Left ventricle myocardium superior (tissue), 1 donor: ENCODE measurements around the gene C12orf43. TPM values are rescaled to one million over a fixed set of nuclear protein-coding genes. Genes with fewer than 3 reads are reported as not detected.
"Not testable (repeated sequence)": the region's sequence is repeated elsewhere in the genome, so short reads cannot be mapped to it uniquely, and the experiment has no call there.

Experiments
- ATAC-seq: fragments of 200-7000 bp; cut with Tn5 transposase; one replicate; pipeline ENCODE4 v1.9.1; 2020; ENCODE audit warnings: mild to moderate bottlenecking, moderate library complexity
- DNase-seq: peaks from one replicate; pipeline ENCODE4 v3.0.0-alpha.2; 2020
- intact Hi-C: fragments of 100-400 bp; cut with micrococcal nuclease; formaldehyde crosslinking; loops from one replicate; pipeline ENCODE4 v1.11.0; 2022
- long read RNA-seq: library from polyadenylated mRNA; unstranded; transcript quantifications from one replicate; pipeline ENCODE4 v2.0.0, GENCODE V29; 2021
- total RNA-seq: library from RNA; stranded (reverse); fragmentation: NEBNext Ultra II Directional; extraction: Animal tissue kit (Norgen Biotek cat#: 25700); gene quantifications from one replicate; pipeline ENCODE4 v1.2.1, GENCODE V29; 2021
- donor health status: DM: no; HTN: yes; CAD: no; lungs with severe emphysema.

The C12orf43 gene
- total RNA-seq, result 8.7 TPM
- long read RNA-seq, full-length matches to known transcripts, result 7 of 15 reads
- long read RNA-seq, partial matches to known transcripts, result 1 of 15 reads
- long read RNA-seq, other reads (novel, unspliced or antisense), result 7 of 15 reads

GRCh38 chr12:121015825-121016766, at the start of gene C12orf43:
Gene C12orf43 (minus strand): TSS chr12:121016487. CDS start chr12:121016474, 13 bp downstream.
- DNase-seq, result peak; percentile 89
- intact Hi-C loops, result no loop called here
- peak; percentile 99 for ATAC-seq

DNA sequence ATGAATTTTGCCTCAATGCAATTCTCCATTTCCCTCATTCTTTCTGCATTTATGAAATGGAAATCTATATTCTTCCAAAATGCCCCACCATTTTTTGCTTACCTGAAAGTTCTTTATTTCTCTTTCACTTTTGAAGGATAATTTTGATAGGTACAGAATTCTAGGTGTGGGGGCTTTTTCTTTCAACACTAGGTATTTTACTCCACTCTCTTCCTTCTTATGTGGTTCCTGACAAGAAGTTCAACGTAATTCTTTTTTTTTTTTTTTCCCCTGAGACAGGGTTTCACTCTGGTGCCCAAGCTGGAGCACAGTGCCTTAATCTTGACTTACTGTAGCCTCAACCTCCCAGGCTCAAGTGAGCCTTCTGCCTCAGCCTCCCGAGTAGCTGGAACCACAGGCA, 49.1 kb upstream of the C12orf43 start:
- DNase-seq (no peak), ATAC-seq (no peak)
- intact Hi-C loops, result no loop called here

DNA sequence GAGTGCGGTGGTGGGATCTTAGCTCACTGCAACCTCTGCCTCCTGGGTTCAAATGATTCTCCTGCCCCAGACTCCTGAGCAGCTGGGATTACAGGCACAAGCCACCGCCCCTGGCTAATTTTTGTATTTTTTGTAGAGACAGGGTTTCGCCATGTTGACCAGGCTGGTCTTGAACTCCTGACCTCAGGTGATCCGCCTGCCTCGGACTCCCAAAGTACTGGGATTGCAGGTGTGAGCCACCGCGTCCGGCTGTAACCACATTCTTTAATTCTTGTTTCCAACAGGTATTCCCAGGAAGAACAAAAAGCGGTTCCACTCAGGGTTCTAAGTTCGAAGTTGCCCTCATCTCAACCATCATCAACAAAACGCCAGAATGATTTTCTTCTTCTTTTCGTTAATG, 48.3 kb upstream of the C12orf43 start:
- DNase-seq, ATAC-seq, intact Hi-C loops: not testable (repeated sequence)

DNA sequence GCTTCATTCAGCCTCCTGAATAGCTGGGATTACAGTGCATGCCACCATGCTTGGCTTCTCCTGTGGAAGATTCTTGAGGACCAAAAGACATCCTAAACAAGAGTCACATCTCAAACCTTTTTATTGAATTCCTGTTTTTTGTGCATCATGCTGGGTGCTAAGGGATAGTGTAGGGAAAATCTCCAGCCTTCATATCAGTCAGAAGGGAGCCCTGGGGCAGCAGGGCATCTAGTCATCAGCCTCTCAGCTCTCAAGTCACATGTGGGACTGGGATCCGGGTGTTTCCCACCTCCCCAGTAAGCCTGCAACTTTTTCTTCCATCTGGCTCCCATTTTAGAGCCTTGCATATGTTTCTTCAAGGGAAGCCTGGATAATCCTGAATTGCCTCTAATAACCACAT, 47.8 kb upstream of the C12orf43 start:
- ATAC-seq (no peak), DNase-seq (no peak)
- intact Hi-C loops, result no loop called here

DNA sequence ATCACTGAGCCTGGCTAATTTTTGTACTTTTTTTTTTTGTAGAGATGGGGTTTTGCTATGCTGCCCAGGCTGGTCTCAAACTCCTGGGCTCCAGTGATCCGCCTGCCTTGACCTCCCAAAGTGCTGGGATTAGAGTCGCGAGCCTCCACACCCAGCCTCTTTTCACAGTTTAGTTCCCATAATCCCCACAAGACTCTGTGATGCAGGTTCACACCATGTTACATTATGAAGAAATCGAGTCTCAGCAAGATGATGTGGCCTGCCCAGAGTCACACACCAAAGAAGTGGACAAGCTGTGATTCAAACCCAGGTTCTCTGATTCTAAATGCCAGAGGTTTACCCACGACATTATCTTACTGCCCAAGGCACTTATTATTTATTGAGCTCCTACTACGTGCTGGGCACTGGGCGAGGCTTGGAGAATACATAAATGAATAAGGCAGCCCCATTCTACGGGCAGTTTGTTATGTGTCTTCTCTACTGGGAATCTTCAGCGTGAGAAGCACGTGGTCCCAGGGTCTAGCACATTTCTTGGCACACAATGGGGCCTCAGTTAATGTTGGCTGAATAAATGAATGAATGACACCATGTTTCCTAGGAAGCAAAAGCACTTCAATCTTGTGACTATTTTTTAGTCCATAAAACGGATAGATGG, 46.2 kb upstream of the C12orf43 start:
- intact Hi-C loops, result no loop called here
- no peak for ATAC-seq
- no peak for DNase-seq

- intact Hi-C loops, result no loop called here
- DNase-seq, result no peak
- no peak for ATAC-seq
Measured at GRCh38 chr12:121061831-121062230, 45.5 kb upstream of the C12orf43 start.

DNA sequence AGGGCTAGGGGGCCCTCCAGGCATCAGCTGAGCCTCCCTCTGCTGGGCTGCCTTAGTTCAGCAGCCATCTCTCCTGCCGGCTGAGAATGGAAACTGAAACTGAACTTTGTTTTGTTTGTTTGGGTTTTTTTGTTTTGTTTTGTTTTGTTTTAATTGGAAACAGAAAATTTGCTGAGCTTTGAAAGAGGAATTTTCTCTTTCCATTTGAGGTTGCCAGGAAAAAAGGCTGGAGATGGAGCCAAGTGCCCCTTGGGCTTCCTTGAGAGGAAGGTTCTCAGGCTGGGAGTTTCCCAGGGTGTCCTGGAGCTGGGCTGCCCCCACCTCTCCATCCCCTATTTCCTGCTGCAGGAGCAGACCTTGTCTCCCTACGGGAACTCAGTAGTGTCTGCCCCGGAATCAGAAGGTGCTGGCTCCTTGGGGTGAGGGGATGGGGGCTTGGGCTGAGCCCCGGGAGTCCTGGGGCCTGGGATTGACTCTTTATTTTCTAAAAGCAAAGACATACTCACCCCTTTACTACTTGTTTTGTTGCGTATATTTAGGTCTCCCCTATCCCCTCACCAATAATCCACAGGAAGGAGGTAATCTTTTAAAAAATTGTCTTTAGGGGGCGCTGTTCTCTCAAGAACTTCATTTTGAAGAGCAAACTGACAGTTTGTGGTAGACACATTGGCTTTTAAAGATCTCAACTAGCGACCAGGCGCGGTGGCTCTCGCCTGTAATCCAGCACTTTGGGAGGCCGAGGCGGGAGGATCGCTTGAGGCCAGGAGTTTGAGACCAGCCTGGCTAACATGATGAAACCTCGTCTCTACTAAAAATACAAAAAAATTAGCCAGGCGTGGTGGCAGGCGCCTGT, 44.1 kb upstream of the C12orf43 start:
- intact Hi-C loops, result no loop called here
- peak; percentile 68 for ATAC-seq
- no peak for DNase-seq

GRCh38 chr12:121059031-121059898, 43.0 kb upstream of the C12orf43 start:
- ATAC-seq, result no peak
- no peak for DNase-seq
- intact Hi-C loops, result no loop called here

GRCh38 chr12:121057794-121058193, 41.5 kb upstream of the C12orf43 start:
- DNase-seq (no peak), ATAC-seq (no peak)
- intact Hi-C loops, result no loop called here

- intact Hi-C loops, result no loop called here
- ATAC-seq, result no peak
- no peak for DNase-seq
Measured at GRCh38 chr12:121053706-121054105, 37.4 kb upstream of the C12orf43 start.

DNA sequence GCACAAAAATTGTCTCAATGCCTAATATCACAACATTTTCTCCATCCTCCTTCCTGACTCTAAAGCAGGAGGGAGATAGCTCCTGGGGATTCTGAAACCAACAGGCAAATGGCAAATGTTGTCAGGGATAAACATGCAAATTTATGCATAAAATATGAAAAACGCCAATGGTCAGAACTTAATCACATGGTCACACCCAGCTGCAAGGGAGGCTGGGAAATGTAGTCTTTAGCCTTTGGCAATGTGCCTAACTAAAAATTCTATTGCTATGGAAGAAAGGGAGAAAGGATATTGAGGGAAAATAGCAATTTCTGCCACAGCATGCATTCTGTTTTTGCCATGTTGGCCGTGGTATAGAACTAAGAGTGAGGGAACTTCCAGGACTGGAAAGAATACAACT, 34.4 kb upstream of the C12orf43 start:
- ATAC-seq, result no peak
- DNase-seq, result no peak
- intact Hi-C loops, result no loop called here

GRCh38 chr12:121048442-121048841, 32.2 kb upstream of the C12orf43 start:
- ATAC-seq (peak; percentile 57), DNase-seq (no peak)

GRCh38 chr12:121047400-121047799, 31.1 kb upstream of the C12orf43 start:
- DNase-seq, ATAC-seq, intact Hi-C loops: not testable (repeated sequence)

More at GRCh38 chr12:121048442-121048841, 32.2 kb upstream of the C12orf43 start:
- intact Hi-C loops, result no loop called here

- DNase-seq (no peak), ATAC-seq (no peak)
- intact Hi-C loops, result no loop called here
Measured at GRCh38 chr12:121043067-121043466, 26.8 kb upstream of the C12orf43 start.

GRCh38 chr12:121038861-121039668, 22.8 kb upstream of the C12orf43 start, which contains the start of gene OASL:
Gene OASL (minus strand): TSS chr12:121039246. CDS start chr12:121038971, 275 bp downstream.
- DNase-seq, result no peak
- peak; percentile 58 for ATAC-seq

GRCh38 chr12:121036810-121037326, 20.6 kb upstream of the C12orf43 start:
- intact Hi-C loops, result no loop called here
- ATAC-seq (no peak), DNase-seq (no peak)

More at GRCh38 chr12:121038861-121039668, 22.8 kb upstream of the C12orf43 start, which contains the start of gene OASL:
- intact Hi-C loops, result no loop called here
